Activated CD4-positive, alpha-beta memory T cell treated with anti-CD3 and anti-CD28 coated beads, Interleukin-2, amount 10 ng/mL, durations not matched to agents 7 days and 5 days (primary cell): ENCODE data around the gene CNTN4. TPM values are rescaled to one million over a fixed set of nuclear protein-coding genes. Genes with fewer than 3 reads are reported as not detected.

Experiments used
- CTCF ChIA-PET: fragments of 350-600 bp; sonication (Branson Sonifier 250); formaldehyde crosslinking; loops from one replicate; lab custom pipeline; 2021; ENCODE audit warnings: antibody characterized with exemption, inconsistent platforms; lab: Charles Lee
- POLR2A ChIA-PET: fragments of 350-600 bp; sonication (Branson Sonifier 250); formaldehyde crosslinking; loops from one replicate; lab custom pipeline; 2021; ENCODE audit warnings: antibody characterized with exemption; lab: Charles Lee
- DNase-seq: peaks from one replicate; pipeline ENCODE4 v3.0.0-alpha.2; 2020
- H3K27ac Mint-ChIP-seq: one replicate; pipeline ENCODE4 v1.8.0; 2021; ENCODE audit warnings: mild to moderate bottlenecking, mixed read lengths
- H3K27me3 Mint-ChIP-seq: one replicate; pipeline ENCODE4 v1.8.0; 2021; ENCODE audit warnings: mixed read lengths
- H3K36me3 Mint-ChIP-seq: one replicate; pipeline ENCODE4 v1.8.0; 2021; ENCODE audit warnings: low read depth, mixed read lengths
- H3K4me1 Mint-ChIP-seq: one replicate; pipeline ENCODE4 v1.8.0; 2021; ENCODE audit warnings: mixed read lengths
- H3K4me3 Mint-ChIP-seq: one replicate; pipeline ENCODE4 v1.8.0; 2021; ENCODE audit warnings: mild to moderate bottlenecking, mixed read lengths
- H3K9me3 Mint-ChIP-seq: one replicate; pipeline ENCODE4 v1.8.0; 2021; ENCODE audit warnings: mixed read lengths
- total RNA-seq, 2 experiments: library from RNA; stranded (reverse); gene quantifications; one replicate each; pipeline ENCODE4 v1.2.3, GENCODE V29; 2021

CNTN4 gene
- total RNA-seq, 2 experiments from 2014 or later: not detected

DNA sequence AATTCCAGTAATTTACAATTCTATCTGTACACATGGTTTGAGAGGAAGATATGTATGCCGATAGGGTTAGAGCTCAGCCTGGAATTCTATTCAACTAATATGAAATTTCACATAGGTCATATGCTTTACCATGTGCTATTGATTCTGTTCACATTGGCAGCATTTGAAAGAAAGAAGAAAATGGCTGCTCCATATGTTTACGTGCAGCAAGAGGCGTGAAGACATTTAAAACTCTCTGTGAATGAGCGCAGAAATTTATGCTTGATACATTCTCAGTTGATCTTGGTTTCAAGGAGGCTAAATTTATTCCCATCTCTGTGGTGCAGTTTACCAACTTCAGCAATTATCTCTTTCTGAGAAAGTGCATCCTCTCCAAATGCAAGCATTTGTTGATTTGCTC, 478.9 kb downstream of the CNTN4 start:
- Mint-ChIP-seq H3K27me3 (no peaks in the 10 kb centered on the region), H3K4me3 (no peak overlapping the region), H3K4me1 (no peaks in the 10 kb centered on the region), H3K9me3 (no peaks in the 10 kb centered on the region), H3K27ac (no peak overlapping the region), H3K36me3 (no peaks in the 10 kb centered on the region)
- ChIA-PET CTCF (no interaction called here), POLR2A (no interaction called here)
- no peak for DNase-seq

DNA sequence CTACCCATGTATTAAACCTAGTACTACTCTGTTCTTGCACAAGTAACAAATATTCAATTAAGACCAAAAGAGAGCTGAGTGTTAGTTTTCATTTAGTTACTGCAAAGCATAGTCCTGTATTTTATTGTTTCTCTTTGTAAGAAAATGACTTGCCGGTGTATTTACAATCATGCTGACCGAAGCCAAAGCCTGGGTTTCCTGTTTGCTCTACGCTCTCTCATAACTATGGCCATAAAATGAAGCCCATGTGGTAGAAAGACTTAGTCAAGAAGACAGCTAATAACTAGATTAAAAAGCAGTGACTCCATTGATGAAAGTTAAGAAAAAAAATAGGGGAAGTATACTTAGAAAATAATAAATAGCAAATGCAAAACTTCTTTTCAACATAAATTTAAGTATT, 479.9 kb downstream of the CNTN4 start:
- no peak for DNase-seq
- Mint-ChIP-seq H3K27me3 (no peaks in the 10 kb centered on the region), H3K4me3 (no peak overlapping the region), H3K36me3 (no peaks in the 10 kb centered on the region), H3K9me3 (no peaks in the 10 kb centered on the region), H3K27ac (no peak overlapping the region), H3K4me1 (no peaks in the 10 kb centered on the region)
- ChIA-PET CTCF (no interaction called here), POLR2A (no interaction called here)

DNA sequence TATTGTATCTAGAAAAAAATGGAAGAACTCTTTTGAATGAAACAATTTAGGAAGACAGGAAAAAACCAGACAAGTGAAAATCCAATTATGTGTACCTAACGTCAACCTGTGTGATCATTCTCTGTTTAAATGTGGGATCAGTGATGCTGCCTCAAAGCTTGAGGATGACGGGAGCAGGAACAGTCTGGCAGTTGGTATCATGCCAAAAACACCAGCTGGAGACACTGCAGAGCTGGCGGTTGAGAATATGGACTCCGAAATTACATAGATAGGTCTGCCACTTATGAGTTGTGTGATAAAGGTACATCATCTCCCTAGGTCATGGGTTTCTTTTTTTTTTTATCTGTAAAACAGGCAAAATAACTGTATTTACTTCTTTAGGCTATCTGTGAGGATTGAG, 480.5 kb downstream of the CNTN4 start:
- H3K27me3 Mint-ChIP-seq: no peaks in the 10 kb centered on the region
- H3K4me1 Mint-ChIP-seq: no peaks in the 10 kb centered on the region
- H3K27ac Mint-ChIP-seq: no peak overlapping the region
- no peaks in the 10 kb centered on the region for H3K9me3 Mint-ChIP-seq
- H3K4me3 Mint-ChIP-seq: no peak overlapping the region
- ChIA-PET CTCF (no interaction called here), POLR2A (no interaction called here)
- DNase-seq: no peak
- no peaks in the 10 kb centered on the region for H3K36me3 Mint-ChIP-seq

DNA sequence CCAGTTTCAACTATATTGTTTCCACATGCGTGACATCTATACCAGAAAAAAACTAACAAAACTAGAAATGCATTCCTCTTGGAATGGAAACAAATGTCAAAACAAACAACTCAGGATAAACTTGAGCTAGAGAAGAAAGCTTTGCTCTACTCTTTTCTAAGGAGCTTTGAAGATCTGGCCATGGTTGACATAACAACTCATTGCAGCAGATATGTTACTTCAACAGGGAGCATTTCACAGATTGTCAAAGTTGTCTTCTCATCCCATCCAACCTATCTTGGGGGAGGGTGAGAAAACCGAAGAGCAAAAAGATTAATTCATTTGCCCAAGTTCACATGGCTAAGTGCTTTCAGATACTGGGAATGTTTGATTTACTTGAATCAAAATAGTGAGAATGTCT, 484.4 kb downstream of the CNTN4 start:
- no peaks in the 10 kb centered on the region for H3K36me3 Mint-ChIP-seq
- H3K9me3 Mint-ChIP-seq: no peaks in the 10 kb centered on the region

DNA sequence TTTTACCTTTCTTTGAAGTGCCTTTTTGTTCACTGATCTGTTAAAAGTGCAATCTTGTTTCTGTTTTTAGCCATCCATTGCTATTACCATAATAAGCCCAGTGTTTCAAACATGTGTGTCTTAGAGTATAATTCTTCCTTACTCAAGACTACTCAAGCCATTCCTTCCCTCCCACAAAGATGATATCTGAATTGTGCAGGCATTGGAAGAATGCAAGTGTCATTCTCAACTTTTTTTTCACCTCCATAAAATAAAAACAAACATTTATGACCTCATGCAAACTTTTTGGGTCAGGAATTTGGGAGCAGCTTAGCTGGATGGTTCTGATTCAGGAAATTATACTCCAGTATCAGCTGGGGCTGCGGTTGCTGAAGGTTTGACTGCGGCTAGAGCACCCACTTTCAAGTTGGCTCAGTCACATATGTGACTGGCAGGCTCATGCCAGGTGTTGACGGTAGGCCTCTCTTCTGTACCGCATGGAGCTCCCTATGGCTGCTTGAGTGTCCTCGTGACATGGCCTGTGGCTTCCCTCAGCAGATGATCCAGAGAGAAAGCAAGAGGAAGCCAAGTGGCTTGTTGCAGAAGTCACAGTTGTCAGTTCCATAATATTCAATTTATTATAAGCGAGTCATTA, 490.8 kb downstream of the CNTN4 start:
- ChIA-PET CTCF (no interaction called here), POLR2A (no interaction called here)
- no peak overlapping the region for H3K4me3 Mint-ChIP-seq
- H3K27ac Mint-ChIP-seq: no peak overlapping the region
- DNase-seq: no peak
- H3K4me1 Mint-ChIP-seq: no peaks in the 10 kb centered on the region
- H3K36me3 Mint-ChIP-seq: no peaks in the 10 kb centered on the region
- no peaks in the 10 kb centered on the region for H3K27me3 Mint-ChIP-seq
- H3K9me3 Mint-ChIP-seq: no peaks in the 10 kb centered on the region

More for the DNA sequence above, 484.4 kb downstream of the CNTN4 start:
- ChIA-PET CTCF (no interaction called here), POLR2A (no interaction called here)
- Mint-ChIP-seq H3K4me3 (no peak overlapping the region), H3K27me3 (no peaks in the 10 kb centered on the region), H3K4me1 (no peaks in the 10 kb centered on the region), H3K27ac (no peak overlapping the region)
- no peak for DNase-seq

DNA sequence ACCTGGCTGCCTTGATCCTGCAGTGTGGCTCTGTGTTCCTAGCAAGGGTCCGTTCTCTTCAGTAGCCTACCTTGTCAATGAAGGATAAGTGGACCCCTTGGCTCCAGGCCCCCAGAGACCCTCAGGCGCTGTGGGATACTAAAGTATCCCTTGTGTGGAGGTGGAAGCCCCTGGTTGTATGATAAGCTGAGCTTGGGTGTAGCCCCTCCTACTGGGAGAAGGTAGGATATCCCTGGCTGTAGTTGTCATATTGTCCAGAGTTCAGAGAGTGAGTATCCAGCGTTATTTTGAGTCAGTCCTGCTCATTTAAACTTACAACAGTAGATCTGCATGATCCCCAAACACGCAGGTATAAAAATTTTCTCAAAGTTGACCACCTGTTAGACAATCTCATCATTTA, 496.8 kb downstream of the CNTN4 start:
- POLR2A ChIA-PET: no interaction called here
- H3K36me3 Mint-ChIP-seq: no peaks in the 10 kb centered on the region
- H3K27ac Mint-ChIP-seq: no peak overlapping the region
- DNase-seq: no peak
- no peaks in the 10 kb centered on the region for H3K9me3 Mint-ChIP-seq
- H3K27me3 Mint-ChIP-seq: no peaks in the 10 kb centered on the region
- no peak overlapping the region for H3K4me3 Mint-ChIP-seq
- CTCF ChIA-PET: no interaction called here
- no peaks in the 10 kb centered on the region for H3K4me1 Mint-ChIP-seq

DNA sequence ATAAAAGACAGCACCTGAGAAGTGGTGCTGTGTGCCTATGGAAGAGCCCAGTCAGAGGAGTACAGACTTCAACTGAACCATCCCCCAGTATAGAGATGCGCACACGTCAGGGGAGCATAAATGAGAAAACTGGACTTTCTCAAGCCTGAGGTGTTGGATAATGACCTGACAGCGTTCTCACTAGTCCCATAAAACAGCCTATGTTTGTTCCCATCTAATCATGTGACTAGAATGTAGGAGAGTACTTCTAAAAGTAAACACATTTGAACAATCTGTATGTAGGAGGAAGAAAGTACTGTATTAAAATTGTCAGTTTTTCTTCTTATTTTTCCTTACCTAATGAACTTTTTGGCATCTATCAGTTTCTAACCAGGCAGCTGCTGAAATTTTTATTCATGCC, 498.9 kb downstream of the CNTN4 start:
- Mint-ChIP-seq H3K36me3 (no peaks in the 10 kb centered on the region), H3K9me3 (no peaks in the 10 kb centered on the region), H3K4me1 (no peaks in the 10 kb centered on the region), H3K27ac (no peak overlapping the region), H3K4me3 (no peak overlapping the region), H3K27me3 (no peaks in the 10 kb centered on the region)
- DNase-seq: no peak
- ChIA-PET POLR2A (no interaction called here), CTCF (no interaction called here)

DNA sequence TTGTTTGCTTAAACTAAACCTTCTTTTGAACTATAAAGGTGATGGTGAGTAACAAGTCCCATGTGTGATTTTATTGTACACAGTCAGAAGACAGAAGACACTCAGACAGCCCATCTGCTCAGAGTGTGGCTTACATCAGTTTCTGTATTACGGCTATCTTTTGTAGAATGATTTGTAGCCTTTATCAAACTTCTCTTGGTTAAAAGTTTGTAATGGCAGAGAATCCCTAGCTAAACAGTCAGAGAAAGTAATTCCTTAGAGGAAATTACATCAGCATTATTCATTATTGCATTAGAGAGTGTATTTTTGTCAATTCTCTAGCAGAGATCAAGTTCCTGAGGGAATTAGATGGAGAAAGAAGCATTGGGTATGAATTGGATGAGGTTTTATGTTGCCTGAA, 500.8 kb downstream of the CNTN4 start:
- CTCF ChIA-PET: no interaction called here
- H3K36me3 Mint-ChIP-seq: no peaks in the 10 kb centered on the region
- no peak overlapping the region for H3K27ac Mint-ChIP-seq

DNA sequence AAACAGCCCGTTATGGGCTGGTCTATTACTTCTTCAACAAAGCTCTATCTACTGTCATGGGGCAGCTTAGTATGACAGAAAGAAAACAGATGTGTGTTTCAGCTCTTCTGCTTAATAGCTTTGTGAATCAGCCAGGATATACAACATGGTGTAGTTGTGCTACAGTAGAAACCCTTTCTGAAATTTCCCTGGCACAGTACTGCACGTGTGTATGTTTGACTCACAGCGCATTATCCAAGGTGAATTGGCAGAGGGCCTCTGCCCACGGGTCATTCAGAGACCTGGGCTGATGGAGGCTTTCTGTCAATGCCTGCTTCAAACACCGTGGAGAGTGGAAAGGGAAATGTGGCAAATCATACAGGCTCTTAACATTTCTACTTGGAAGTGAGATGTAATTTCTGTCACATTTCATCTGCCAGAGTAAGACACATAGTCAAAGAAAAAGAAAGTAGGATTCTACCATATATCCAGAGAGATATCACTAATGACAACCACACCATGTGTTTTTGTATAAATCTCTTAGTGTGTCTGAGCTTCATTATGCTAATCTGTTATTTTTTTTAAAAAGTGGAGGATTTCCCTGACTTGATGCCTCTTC, 505.1 kb downstream of the CNTN4 start:
- Mint-ChIP-seq H3K27ac (no peak overlapping the region), H3K4me1 (no peaks in the 10 kb centered on the region), H3K27me3 (no peaks in the 10 kb centered on the region), H3K9me3 (no peaks in the 10 kb centered on the region), H3K4me3 (no peak overlapping the region), H3K36me3 (no peaks in the 10 kb centered on the region)
- CTCF ChIA-PET: no interaction called here
- POLR2A ChIA-PET: no interaction called here
- DNase-seq: no peak

More for the DNA sequence above, 500.8 kb downstream of the CNTN4 start:
- Mint-ChIP-seq H3K4me3 (no peak overlapping the region), H3K4me1 (no peaks in the 10 kb centered on the region), H3K27me3 (no peaks in the 10 kb centered on the region), H3K9me3 (no peaks in the 10 kb centered on the region)
- POLR2A ChIA-PET: no interaction called here
- DNase-seq: no peak

DNA sequence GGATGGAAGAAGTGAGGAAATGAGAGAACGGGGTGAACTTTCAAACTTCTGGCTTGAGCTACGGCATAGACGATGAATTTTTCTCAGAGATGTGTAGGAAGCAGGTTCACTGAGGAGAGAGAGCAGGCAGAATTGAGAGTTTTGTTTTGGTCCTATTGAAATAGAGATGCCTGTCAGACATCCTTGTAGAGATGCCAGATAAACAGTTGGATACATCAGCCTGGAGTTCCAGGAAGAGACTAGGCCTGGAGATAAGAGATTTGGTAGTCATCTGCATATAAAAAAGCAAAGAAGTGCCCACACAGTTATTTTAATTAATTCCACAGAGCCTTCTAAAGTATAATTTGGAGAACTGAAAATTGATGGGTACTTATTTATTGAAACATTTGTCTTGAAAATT, 515.9 kb downstream of the CNTN4 start:
- no peaks in the 10 kb centered on the region for H3K27me3 Mint-ChIP-seq
- no peaks in the 10 kb centered on the region for H3K4me1 Mint-ChIP-seq
- ChIA-PET CTCF (no interaction called here), POLR2A (no interaction called here)
- DNase-seq: no peak
- no peak overlapping the region for H3K4me3 Mint-ChIP-seq
- no peaks in the 10 kb centered on the region for H3K9me3 Mint-ChIP-seq
- H3K27ac Mint-ChIP-seq: no peak overlapping the region
- no peaks in the 10 kb centered on the region for H3K36me3 Mint-ChIP-seq

DNA sequence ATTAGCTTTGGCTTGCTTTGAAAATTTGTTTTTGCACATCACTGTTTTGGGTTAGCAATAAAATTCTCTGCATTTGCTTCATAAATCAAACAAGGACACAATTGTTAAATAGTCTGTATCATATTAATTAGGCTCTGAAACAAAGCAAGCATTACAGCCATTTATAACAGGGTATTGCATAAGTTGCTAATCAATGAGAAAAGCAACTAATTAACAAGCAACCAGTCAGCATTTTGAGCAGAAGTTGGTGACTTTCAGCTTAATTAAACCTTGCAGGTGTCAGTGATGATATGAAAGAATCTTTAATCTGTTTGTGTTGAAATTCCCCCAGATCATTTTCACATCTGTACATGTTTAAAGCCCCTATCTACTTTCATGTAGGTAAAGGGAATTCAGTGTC, 516.4 kb downstream of the CNTN4 start:
- Mint-ChIP-seq H3K9me3 (no peaks in the 10 kb centered on the region), H3K4me1 (no peaks in the 10 kb centered on the region), H3K36me3 (no peaks in the 10 kb centered on the region), H3K27me3 (no peaks in the 10 kb centered on the region), H3K4me3 (no peak overlapping the region), H3K27ac (no peak overlapping the region)
- POLR2A ChIA-PET: no interaction called here
- CTCF ChIA-PET: no interaction called here
- DNase-seq: no peak

DNA sequence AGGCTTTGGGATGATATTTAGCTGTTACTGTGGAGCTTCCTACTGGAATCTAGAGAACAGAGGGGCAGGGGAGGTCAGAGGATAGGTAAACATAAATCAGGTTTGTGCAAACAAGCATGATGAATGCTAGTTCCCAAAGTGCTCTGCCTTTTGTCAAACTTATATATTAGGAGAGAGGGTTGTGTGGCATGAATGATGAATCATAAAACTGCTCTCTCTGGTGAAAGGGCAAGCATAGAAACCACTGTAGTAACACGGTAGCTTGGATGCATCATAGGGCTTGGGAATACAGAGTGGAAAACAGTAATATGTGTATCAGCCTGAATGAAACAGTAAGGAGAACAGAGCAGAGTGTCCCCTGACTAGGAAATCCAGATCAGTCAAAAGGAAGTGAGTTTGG, 524.8 kb downstream of the CNTN4 start:
- no peak for DNase-seq
- no peaks in the 10 kb centered on the region for H3K9me3 Mint-ChIP-seq
- H3K4me3 Mint-ChIP-seq: no peak overlapping the region
- no peaks in the 10 kb centered on the region for H3K27me3 Mint-ChIP-seq
- no peak overlapping the region for H3K27ac Mint-ChIP-seq
- ChIA-PET POLR2A (no interaction called here), CTCF (interaction anchor here (0.9 kb wide), 1 partner anchor 11 kb away, joined by 3 read pairs; no protein-coding TSS in a partner anchor)
- no peaks in the 10 kb centered on the region for H3K36me3 Mint-ChIP-seq
- H3K4me1 Mint-ChIP-seq: no peaks in the 10 kb centered on the region

DNA sequence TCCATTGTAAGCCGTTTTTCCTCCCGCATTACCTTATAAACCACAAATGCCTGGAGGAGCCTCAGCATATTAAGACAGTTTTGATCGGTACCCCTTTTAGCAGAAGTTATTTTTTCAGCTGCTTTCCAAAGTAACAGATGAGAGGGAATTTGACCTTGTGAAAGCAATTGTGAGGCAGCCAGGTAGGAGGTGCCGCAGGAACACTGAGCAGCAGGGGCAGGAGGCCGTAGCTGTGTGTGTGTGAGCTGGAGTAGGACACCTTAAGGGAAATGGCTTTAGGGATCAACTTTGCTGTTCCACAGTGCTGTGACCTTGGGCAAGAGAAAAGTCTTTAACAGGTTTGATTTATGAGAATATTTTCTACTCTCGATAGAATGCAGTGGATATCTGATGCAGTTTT, 529.5 kb downstream of the CNTN4 start:
- Mint-ChIP-seq H3K4me3 (no peak overlapping the region), H3K27me3 (no peaks in the 10 kb centered on the region), H3K9me3 (no peaks in the 10 kb centered on the region), H3K4me1 (no peaks in the 10 kb centered on the region), H3K27ac (no peak overlapping the region), H3K36me3 (no peaks in the 10 kb centered on the region)
- DNase-seq: no peak
- ChIA-PET POLR2A (no interaction called here), CTCF (no interaction called here)

DNA sequence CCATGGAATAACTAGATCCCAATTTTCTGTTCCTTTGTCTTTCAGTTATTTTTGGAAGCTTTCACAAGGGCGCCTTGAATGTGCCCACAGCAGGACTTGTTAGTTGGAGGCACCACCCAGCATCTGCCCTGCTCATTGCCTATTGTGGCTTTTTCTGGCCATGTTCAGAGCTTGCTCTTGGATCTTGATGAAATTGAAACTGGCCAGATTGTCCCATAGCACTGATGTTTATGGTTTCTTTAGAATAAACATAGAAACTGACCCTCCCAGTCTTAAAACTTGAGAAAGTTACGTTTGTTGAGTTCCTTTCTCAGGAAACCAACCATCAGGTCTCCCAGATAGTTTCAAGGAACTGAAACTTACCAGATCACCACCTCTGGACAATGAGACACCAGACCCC, 536.8 kb downstream of the CNTN4 start:
- H3K4me3 Mint-ChIP-seq: no peak overlapping the region
- H3K27ac Mint-ChIP-seq: no peak overlapping the region
- H3K4me1 Mint-ChIP-seq: no peaks in the 10 kb centered on the region
- DNase-seq: no peak
- ChIA-PET POLR2A (no interaction called here), CTCF (no interaction called here)
- H3K27me3 Mint-ChIP-seq: no peaks in the 10 kb centered on the region
- H3K9me3 Mint-ChIP-seq: no peaks in the 10 kb centered on the region
- H3K36me3 Mint-ChIP-seq: no peaks in the 10 kb centered on the region
